ENCODE data around the gene MITF.

Gene MITF

DNA sequence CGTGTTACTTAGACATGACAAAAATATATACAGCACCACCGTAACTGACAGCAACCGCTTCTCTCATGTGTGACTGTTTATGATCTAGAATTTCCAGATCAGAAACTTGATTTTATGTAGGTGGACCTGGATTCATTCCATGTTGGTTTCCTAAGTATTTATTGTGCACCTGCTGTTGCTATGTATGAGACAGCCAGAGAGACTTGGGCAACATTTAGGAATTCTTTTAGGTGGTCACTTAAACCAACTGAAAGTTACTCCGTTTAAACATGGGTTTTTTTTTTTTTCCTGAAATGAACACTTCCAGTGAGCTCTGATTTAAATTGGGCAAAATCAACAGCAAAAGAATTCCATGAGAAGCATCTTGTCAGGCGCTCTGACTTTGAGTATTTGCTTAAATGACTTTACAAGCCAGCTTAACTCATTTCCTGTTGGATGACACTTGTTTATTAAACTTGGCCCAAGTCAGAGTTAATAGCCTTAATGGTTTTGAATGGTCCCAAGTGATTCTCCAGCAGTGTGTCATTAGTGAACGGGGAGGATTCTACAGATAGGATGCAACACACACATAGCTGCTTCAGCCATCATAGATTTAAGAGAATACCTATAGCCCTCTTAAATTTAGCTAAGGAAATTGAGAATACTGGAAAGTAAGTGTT is 31.8 kb downstream of the MITF start:
- no CpG with 5 or more reads among the region's 6 CpGs for WGBS (ENCODE audit: insufficient coverage, insufficient read length)
- H3K36me3 ChIP-seq (ENCODE audit: control insufficient read depth, insufficient read depth, low read length) = no peaks in the 10 kb centered on the region
- no peak overlapping the region for H3K4me3 ChIP-seq (ENCODE audit: low read length)
- H3K4me1 ChIP-seq (ENCODE audit: control insufficient read depth, insufficient read depth, low read length) = no peaks in the 10 kb centered on the region
- no peaks in the 10 kb centered on the region for H3K9me3 ChIP-seq (ENCODE audit: control insufficient read depth, insufficient read depth, low read length)
- no peak for DNase-seq (ENCODE audit: low read depth, low spot score)
- H3K27ac ChIP-seq (ENCODE audit: low read length) = no peak overlapping the region
- no peaks in the 10 kb centered on the region for H3K27me3 ChIP-seq (ENCODE audit: control insufficient read depth, insufficient read depth, low read length)

DNA sequence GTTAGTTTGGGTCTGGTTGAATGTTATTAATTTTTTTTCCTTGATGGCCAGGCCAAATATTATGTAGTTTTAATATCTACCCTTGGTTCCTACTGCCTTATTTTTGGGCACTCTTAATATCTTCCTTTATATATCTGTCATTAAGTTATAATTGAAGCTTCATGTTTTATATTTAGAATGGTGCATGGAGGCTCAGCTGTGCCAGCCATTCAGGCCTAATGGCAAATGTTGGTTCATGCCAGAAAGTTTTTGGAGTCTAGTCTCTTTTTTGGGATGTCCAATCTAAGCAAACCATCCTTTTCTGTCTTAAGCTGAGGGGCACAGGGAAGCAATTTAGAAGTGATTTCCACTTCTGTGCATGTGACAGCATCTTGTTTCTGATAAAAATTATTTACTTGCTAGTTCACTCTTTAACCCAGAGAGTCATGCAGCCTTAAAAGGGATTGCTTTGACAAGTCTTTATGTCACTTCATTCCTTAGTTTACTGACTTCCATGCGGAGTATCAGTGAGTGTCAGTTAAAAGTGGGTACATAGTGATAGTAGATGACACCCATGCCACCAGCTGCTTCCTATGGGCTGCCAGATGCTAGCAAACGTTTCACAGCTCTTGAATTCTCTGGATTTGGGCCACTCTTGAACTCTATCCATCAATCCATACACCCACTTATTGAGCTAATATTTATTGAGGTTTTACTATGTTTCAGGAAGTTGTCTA is 33.0 kb downstream of the MITF start:
- H3K9me3 ChIP-seq (ENCODE audit: control insufficient read depth, insufficient read depth, low read length) = no peaks in the 10 kb centered on the region
- H3K36me3 ChIP-seq (ENCODE audit: control insufficient read depth, insufficient read depth, low read length) = no peaks in the 10 kb centered on the region
- no peak overlapping the region for H3K4me3 ChIP-seq (ENCODE audit: low read length)
- DNase-seq (ENCODE audit: low read depth, low spot score) = no peak
- WGBS (ENCODE audit: insufficient coverage, insufficient read length) = no CpG with 5 or more reads among the region's 2 CpGs
- no peaks in the 10 kb centered on the region for H3K4me1 ChIP-seq (ENCODE audit: control insufficient read depth, insufficient read depth, low read length)
- H3K27ac ChIP-seq (ENCODE audit: low read length) = no peak overlapping the region
- no peaks in the 10 kb centered on the region for H3K27me3 ChIP-seq (ENCODE audit: control insufficient read depth, insufficient read depth, low read length)

DNA sequence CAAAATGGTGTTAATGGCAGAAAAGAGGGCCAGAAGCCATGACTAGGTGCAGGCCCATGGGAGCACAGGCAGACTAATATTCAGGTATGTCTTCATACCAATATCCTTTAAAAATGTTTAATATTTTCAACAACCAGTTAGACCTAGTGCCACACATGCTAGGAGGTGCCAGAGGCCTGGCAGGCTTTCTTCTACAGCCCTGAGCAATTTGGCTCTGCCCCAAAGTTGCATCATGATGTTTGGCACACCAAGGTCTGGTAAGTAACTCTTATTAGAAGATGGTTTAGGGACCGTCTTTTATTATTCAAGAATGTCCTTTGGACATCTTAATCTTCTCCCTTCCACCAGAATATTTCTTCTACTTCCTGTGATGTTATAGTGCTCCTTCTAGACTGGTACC is 34.8 kb downstream of the MITF start:
- WGBS (ENCODE audit: insufficient coverage, insufficient read length) = no CpG with 5 or more reads among the region's 1 CpG
- Histone ChIP-seq H3K27me3 (ENCODE audit: control insufficient read depth, insufficient read depth, low read length) (no peaks in the 10 kb centered on the region), H3K36me3 (ENCODE audit: control insufficient read depth, insufficient read depth, low read length) (no peaks in the 10 kb centered on the region), H3K27ac (ENCODE audit: low read length) (no peak overlapping the region), H3K9me3 (ENCODE audit: control insufficient read depth, insufficient read depth, low read length) (no peaks in the 10 kb centered on the region), H3K4me3 (ENCODE audit: low read length) (no peak overlapping the region), H3K4me1 (ENCODE audit: control insufficient read depth, insufficient read depth, low read length) (no peaks in the 10 kb centered on the region)
- DNase-seq (ENCODE audit: low read depth, low spot score) = no peak

DNA sequence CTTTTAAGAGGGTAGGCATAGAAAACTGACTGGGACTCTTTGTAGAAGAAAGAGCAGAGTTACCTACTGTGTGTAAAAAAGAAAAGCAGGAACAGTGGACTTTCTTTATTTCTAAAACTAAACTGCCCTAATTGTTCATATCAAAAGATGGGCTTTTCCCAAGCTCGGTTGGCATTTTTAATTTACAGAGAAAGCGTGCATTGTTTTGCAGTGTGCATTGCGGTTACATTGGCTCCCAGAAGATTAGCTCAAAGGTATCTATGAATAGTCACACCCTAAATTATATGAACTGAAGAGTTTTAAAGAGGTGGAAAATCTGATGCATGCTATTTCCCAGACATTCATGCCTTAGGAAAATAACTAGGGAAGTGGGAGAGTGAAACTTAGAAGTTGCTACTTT is 36.5 kb downstream of the MITF start:
- Histone ChIP-seq H3K36me3 (ENCODE audit: control insufficient read depth, insufficient read depth, low read length) (no peaks in the 10 kb centered on the region), H3K9me3 (ENCODE audit: control insufficient read depth, insufficient read depth, low read length) (no peaks in the 10 kb centered on the region), H3K27ac (ENCODE audit: low read length) (no peak overlapping the region), H3K4me1 (ENCODE audit: control insufficient read depth, insufficient read depth, low read length) (no peaks in the 10 kb centered on the region), H3K4me3 (ENCODE audit: low read length) (no peak overlapping the region), H3K27me3 (ENCODE audit: control insufficient read depth, insufficient read depth, low read length) (no peaks in the 10 kb centered on the region)
- no peak for DNase-seq (ENCODE audit: low read depth, low spot score)
- no CpG with 5 or more reads among the region's 3 CpGs for WGBS (ENCODE audit: insufficient coverage, insufficient read length)

DNA sequence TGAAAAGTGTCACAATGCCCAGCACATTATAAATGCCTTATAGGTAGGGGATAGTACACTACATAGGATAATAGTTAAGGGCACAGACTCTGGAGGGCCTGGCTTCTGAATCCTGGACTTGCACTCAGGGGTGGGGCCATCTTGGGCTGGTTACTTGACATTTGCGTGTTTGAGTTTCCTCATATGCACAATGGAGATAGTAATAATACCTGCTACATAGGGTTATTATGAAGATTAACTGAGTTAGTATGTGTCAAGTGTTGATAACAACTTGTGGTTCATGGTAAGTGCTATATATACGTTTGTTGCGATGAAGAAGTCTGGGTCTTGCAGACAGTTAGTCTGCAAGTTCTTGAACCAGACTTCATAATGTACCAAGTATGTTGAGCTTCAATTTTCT is 37.0 kb downstream of the MITF start:
- H3K27me3 ChIP-seq (ENCODE audit: control insufficient read depth, insufficient read depth, low read length) = no peaks in the 10 kb centered on the region
- H3K9me3 ChIP-seq (ENCODE audit: control insufficient read depth, insufficient read depth, low read length) = no peaks in the 10 kb centered on the region
- H3K27ac ChIP-seq (ENCODE audit: low read length) = no peak overlapping the region
- H3K4me1 ChIP-seq (ENCODE audit: control insufficient read depth, insufficient read depth, low read length) = no peaks in the 10 kb centered on the region
- no peaks in the 10 kb centered on the region for H3K36me3 ChIP-seq (ENCODE audit: control insufficient read depth, insufficient read depth, low read length)
- DNase-seq (ENCODE audit: low read depth, low spot score) = no peak
- no CpG with 5 or more reads among the region's 3 CpGs for WGBS (ENCODE audit: insufficient coverage, insufficient read length)
- H3K4me3 ChIP-seq (ENCODE audit: low read length) = no peak overlapping the region

DNA sequence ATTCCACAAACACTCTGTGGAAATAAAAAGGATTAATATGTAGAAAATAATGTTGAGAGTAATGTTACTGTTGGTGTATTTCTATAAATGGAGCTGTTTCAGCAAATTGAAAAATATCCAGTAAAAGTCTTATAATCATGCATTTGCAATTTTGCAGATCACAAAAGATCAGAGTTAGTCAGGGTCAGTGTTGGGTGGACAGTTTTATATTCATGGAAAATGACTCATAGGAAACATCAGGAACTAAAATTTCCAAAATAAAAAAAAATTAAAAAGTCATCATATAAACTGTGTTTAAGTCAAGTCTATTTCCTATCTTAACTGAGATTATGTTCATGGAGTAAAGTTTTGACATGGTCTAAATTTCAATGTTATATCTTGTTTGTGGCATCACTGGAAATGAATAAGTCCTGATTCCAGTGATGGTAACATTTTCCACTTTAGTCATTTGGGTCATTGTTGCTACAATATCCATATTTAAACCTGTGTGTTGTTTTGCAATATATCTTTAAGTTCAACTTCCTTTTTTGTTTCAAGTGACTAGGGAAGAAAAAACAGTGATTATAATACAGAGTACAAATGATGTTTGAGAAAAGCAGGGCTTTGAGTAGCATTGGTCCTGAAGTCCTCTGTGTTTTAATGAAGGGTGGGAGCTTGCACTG is 37.8 kb downstream of the MITF start:
- H3K9me3 ChIP-seq (ENCODE audit: control insufficient read depth, insufficient read depth, low read length) = no peaks in the 10 kb centered on the region
- H3K4me3 ChIP-seq (ENCODE audit: low read length) = no peak overlapping the region
- no peaks in the 10 kb centered on the region for H3K27me3 ChIP-seq (ENCODE audit: control insufficient read depth, insufficient read depth, low read length)
- no peak for DNase-seq (ENCODE audit: low read depth, low spot score)
- H3K4me1 ChIP-seq (ENCODE audit: control insufficient read depth, insufficient read depth, low read length) = no peaks in the 10 kb centered on the region
- H3K36me3 ChIP-seq (ENCODE audit: control insufficient read depth, insufficient read depth, low read length) = no peaks in the 10 kb centered on the region
- no peak overlapping the region for H3K27ac ChIP-seq (ENCODE audit: low read length)

DNA sequence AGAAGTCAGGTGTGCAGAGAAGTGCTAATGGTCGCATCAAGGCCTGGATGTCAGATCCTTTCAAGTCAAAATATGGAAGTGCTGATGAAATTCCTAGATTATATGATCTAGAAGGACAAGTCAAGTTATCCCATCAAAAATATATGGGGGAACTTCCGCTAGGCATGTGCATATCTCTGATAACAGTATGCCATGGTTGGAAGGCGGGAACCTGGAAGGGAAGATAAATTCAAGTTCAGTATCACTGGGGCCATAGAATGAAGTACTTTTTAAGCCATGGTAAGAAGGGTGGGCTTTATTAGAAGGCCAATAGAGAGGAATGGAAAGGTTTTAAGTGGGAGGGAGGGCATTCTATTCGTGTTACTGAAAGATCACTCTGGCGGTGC is 38.3 kb downstream of the MITF start:
- no peaks in the 10 kb centered on the region for H3K9me3 ChIP-seq (ENCODE audit: control insufficient read depth, insufficient read depth, low read length)
- WGBS (ENCODE audit: insufficient coverage, insufficient read length) = no CpG with 5 or more reads among the region's 5 CpGs

DNA sequence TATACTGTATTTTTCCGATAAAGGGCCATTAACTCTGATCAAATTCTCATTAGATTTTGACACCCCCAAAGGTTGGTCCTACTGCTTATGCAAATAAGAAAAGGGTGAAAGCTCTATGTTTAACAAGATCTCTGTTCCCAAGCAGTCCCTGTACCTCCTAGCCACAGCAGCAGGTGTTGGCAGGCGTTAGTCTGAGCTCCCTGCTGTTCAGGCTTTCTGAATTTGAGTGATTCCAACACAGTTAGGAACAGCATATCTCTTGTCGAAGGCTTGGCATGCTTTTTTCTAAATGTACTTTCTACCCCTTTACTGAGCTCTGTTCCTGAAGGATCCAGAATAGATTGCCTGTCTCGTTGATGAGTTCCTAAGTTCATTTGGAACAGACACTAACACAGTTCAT is 42.3 kb downstream of the MITF start:
- Histone ChIP-seq H3K27ac (ENCODE audit: low read length) (no peak overlapping the region), H3K27me3 (ENCODE audit: control insufficient read depth, insufficient read depth, low read length) (no peaks in the 10 kb centered on the region), H3K36me3 (ENCODE audit: control insufficient read depth, insufficient read depth, low read length) (no peaks in the 10 kb centered on the region), H3K4me1 (ENCODE audit: control insufficient read depth, insufficient read depth, low read length) (no peaks in the 10 kb centered on the region), H3K4me3 (ENCODE audit: low read length) (no peak overlapping the region), H3K9me3 (ENCODE audit: control insufficient read depth, insufficient read depth, low read length) (no peaks in the 10 kb centered on the region)
- DNase-seq (ENCODE audit: low read depth, low spot score) = no peak
- WGBS (ENCODE audit: insufficient coverage, insufficient read length) = no CpG with 5 or more reads among the region's 4 CpGs

More for the DNA sequence above, 38.3 kb downstream of the MITF start:
- Histone ChIP-seq H3K27ac (ENCODE audit: low read length) (no peak overlapping the region), H3K4me1 (ENCODE audit: control insufficient read depth, insufficient read depth, low read length) (no peaks in the 10 kb centered on the region), H3K36me3 (ENCODE audit: control insufficient read depth, insufficient read depth, low read length) (no peaks in the 10 kb centered on the region), H3K27me3 (ENCODE audit: control insufficient read depth, insufficient read depth, low read length) (no peaks in the 10 kb centered on the region), H3K4me3 (ENCODE audit: low read length) (no peak overlapping the region)
- no peak for DNase-seq (ENCODE audit: low read depth, low spot score)

DNA sequence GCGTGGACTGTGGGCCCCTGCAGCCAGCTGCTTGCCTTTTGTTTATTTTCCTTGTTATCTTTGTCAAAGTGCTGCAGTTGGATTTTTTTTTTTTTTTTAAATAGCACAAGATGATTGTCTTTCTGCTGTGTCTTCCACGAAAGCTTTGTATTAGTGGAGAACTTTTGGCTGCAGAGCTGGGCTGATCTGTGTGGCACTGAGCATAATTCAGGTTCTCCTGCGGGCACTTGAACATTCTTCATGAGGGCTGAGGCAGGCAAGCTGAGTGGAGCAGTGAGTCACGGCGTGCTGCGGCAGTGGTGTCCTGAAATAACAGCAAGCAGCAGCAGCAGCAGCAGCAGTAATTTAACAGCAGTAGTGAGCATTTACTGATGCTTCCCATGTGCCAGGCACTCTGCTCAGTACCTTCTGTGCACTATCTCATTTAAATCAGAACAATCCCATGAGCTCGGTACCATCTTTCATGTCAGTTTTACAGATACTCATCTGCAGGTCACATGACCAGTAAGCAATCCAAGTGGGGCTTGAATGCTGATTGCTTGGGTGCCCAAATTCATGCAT is 45.8 kb downstream of the MITF start:
- WGBS (ENCODE audit: insufficient coverage, insufficient read length) = no CpG with 5 or more reads among the region's 7 CpGs
- Histone ChIP-seq H3K27me3 (ENCODE audit: control insufficient read depth, insufficient read depth, low read length) (no peaks in the 10 kb centered on the region), H3K4me3 (ENCODE audit: low read length) (no peak overlapping the region), H3K9me3 (ENCODE audit: control insufficient read depth, insufficient read depth, low read length) (no peaks in the 10 kb centered on the region), H3K4me1 (ENCODE audit: control insufficient read depth, insufficient read depth, low read length) (no peaks in the 10 kb centered on the region), H3K36me3 (ENCODE audit: control insufficient read depth, insufficient read depth, low read length) (no peaks in the 10 kb centered on the region), H3K27ac (ENCODE audit: low read length) (no peak overlapping the region)
- no peak for DNase-seq (ENCODE audit: low read depth, low spot score)

DNA sequence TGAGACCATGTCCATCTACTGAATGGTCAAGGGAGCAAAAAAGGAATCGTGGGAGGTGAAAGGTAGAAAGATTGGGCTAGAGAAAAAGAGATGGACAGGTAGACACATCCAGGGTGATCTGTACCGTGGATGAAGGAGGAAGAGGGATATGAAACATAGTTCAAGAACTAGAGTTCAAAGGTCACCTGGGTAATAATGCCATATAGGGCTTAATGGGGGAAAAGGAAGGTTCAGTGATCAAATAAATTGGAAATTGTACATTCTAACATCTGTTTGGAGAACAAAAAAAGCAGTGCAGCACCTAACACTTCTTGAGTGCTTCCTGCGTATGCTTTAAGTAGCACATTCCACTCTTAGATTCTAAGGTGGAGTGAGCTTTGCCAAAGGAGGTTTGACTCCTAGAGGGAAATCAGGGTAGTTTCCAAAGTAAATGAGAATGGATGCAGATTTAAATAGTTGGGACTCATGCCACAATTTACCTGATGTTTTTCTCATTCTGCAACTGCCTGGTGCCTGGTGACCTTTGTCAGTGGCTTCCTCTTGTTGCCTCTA is 46.6 kb downstream of the MITF start:
- H3K4me3 ChIP-seq (ENCODE audit: low read length) = no peak overlapping the region
- no peak for DNase-seq (ENCODE audit: low read depth, low spot score)
- no CpG with 5 or more reads among the region's 3 CpGs for WGBS (ENCODE audit: insufficient coverage, insufficient read length)
- no peaks in the 10 kb centered on the region for H3K36me3 ChIP-seq (ENCODE audit: control insufficient read depth, insufficient read depth, low read length)
- no peak overlapping the region for H3K27ac ChIP-seq (ENCODE audit: low read length)
- H3K9me3 ChIP-seq (ENCODE audit: control insufficient read depth, insufficient read depth, low read length) = no peaks in the 10 kb centered on the region
- H3K27me3 ChIP-seq (ENCODE audit: control insufficient read depth, insufficient read depth, low read length) = no peaks in the 10 kb centered on the region
- H3K4me1 ChIP-seq (ENCODE audit: control insufficient read depth, insufficient read depth, low read length) = no peaks in the 10 kb centered on the region

All from iPS DF 6.9 (cell line).